Neutrophil (primary cell): ENCODE results near the gene MYORG.
A peak's percentile ranks its signal among the peaks of the same experiment; 100 is the strongest.

Experiments used
- H3K27ac ChIP-seq: fragments of 200-600 bp; sonication (generic); 2 replicates; pipeline ENCODE4 v1.5.1; 2016; ENCODE audit warnings: mild to moderate bottlenecking, moderate library complexity
- H3K27me3 ChIP-seq: fragments of 200-600 bp; sonication (generic); 2 replicates; pipeline ENCODE4 v1.6.0; 2016; ENCODE audit warnings: mild to moderate bottlenecking
- H3K36me3 ChIP-seq: fragments of 200-600 bp; sonication (generic); 2 replicates; pipeline ENCODE4 v1.5.1; 2017
- H3K4me1 ChIP-seq, 2 experiments: fragments of 200-600 bp in 1 of 2; sonication (generic) in 1 of 2; 1 replicate in 1 of 2; 2 replicates in 1 of 2; pipeline versions ENCODE4 v1.5.1 to v1.6.1; 2013 to 2016; ENCODE audit warnings: low read depth in 1 of 2, low read length in 1 of 2, mild to moderate bottlenecking in 1 of 2, moderate library complexity in 1 of 2; ENCODE audit not compliant: control insufficient read depth in 1 of 2, insufficient read depth in 1 of 2
- H3K4me3 ChIP-seq, 2 experiments: fragments of 200-600 bp in 1 of 2; sonication (generic) in 1 of 2; 1 replicate in 1 of 2; 2 replicates in 1 of 2; pipeline ENCODE4 v1.5.1; 2013 to 2016; ENCODE audit warnings: low read depth in 1 of 2, low read length in 1 of 2, mild to moderate bottlenecking in 1 of 2, moderate library complexity in 1 of 2
- H3K9me3 ChIP-seq: fragments of 200-600 bp; sonication (generic); 2 replicates; pipeline ENCODE4 v1.5.1; 2016
- CTCF ChIP-seq: fragments of 200-600 bp; sonication (generic); IDR thresholded peaks from 2 replicates; pipeline ENCODE4 v1.5.1; 2016; ENCODE audit warnings: antibody characterized with exemption

MYORG gene

GRCh38 chr9:34334337-34334824 is 42.3 kb downstream of the MYORG start:
- no peaks in the 10 kb centered on the region for H3K27me3 ChIP-seq
- H3K4me3 ChIP-seq = no peak overlapping the region
- peaks cover 10% of the 10 kb centered on the region for H3K36me3 ChIP-seq
- no peak overlapping the region for H3K27ac ChIP-seq
- peaks cover 9 to 10% of the 10 kb centered on the region in 2 experiments for H3K4me1 ChIP-seq
- no peaks in the 10 kb centered on the region for H3K9me3 ChIP-seq
- TF ChIP-seq CTCF = no peak

- Histone ChIP-seq H3K4me1 (peaks cover 11% of the 10 kb centered on the region in 2 experiments), H3K27ac (no peak overlapping the region), H3K36me3 (peaks cover 4% of the 10 kb centered on the region), H3K4me3 (no peak overlapping the region), H3K9me3 (no peaks in the 10 kb centered on the region), H3K27me3 (no peaks in the 10 kb centered on the region)
- no peak for TF ChIP-seq CTCF
Measured at GRCh38 chr9:34333836-34334235, 42.9 kb downstream of the MYORG start.

- TF ChIP-seq CTCF = no peak
- Histone ChIP-seq H3K27me3 (no peaks in the 10 kb centered on the region), H3K9me3 (no peaks in the 10 kb centered on the region), H3K4me1 (peaks cover 19 to 22% of the 10 kb centered on the region in 2 experiments), H3K27ac (no peak overlapping the region), H3K4me3 (no peak overlapping the region), H3K36me3 (no peaks in the 10 kb centered on the region)
Measured at GRCh38 chr9:34332076-34332964, 44.4 kb downstream of the MYORG start.

- Histone ChIP-seq H3K9me3 (no peaks in the 10 kb centered on the region), H3K4me1 (peaks cover 20 to 22% of the 10 kb centered on the region in 2 experiments), H3K27me3 (no peaks in the 10 kb centered on the region), H3K4me3 (no peak overlapping the region), H3K36me3 (no peaks in the 10 kb centered on the region), H3K27ac (no peak overlapping the region)
- TF ChIP-seq CTCF = no peak
Measured at GRCh38 chr9:34331196-34331595, 45.5 kb downstream of the MYORG start.

- no peaks in the 10 kb centered on the region for H3K36me3 ChIP-seq
- peak within 1 kb of the TSS; percentile 80 for H3K27ac ChIP-seq
- H3K9me3 ChIP-seq = no peaks in the 10 kb centered on the region
- H3K27me3 ChIP-seq = no peaks in the 10 kb centered on the region
- H3K4me1 ChIP-seq = peaks cover 29 to 32% of the 10 kb centered on the region in 2 experiments
- no peak for TF ChIP-seq CTCF
- peak within 1 kb of the TSS; percentile 97 to 99 for H3K4me3 ChIP-seq
Measured at GRCh38 chr9:34328987-34329832, 47.5 kb downstream of the MYORG start, which contains the start of the genes KIF24 and NUDT2. Gene KIF24, minus strand, starts transcription at chr9:34329268. Its CDS starts 17,922 bp downstream, at chr9:34311346. Gene NUDT2, plus strand, starts transcription at chr9:34329569. Its CDS starts 9,471 bp downstream, at chr9:34339040.
